DMS 273 (cell line): ENCODE results near the gene SSUH2.
"Not testable (repeated sequence)": the region's sequence is repeated elsewhere in the genome, so short reads cannot be mapped to it uniquely, and the experiment has no call there.

ENCODE experiments used
- DNase-seq: peaks from one replicate; lab custom pipeline; 2025; ENCODE audit not compliant: unreplicated experiment; lab: John Stamatoyannopoulos, UW

SSUH2 gene

DNA sequence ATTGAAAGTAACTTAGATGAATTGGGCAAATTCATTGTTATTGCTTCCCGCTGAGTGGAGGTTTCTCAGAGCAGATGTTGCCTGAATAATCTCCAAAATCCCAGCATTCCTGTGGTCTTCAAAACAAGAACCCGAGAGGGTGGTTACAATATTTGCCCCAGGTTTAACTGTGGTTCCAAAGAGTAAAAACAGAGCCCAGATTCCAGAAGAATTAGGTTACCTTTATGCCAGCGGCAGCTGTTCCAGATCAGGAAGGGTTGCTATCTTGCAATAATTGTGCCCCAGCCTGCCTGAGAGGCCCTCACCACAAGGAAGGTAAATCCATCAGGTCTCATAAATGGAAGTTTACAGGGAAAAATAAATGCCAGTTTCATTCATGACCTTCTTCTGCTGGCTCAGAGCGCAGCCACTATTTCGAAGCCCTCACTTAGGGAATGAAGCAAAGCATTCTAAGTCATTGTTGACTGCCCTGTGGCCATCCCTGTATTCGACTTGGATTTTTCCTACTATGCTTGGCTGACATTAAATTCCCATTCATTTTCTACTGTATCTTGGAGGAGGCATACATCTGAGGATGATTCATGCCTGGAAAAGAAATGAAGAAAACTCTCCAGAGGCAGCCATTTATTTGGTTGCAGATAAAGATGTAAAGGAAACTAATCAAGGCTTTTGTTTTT is 54.6 kb downstream of the SSUH2 start:
- peak; percentile 23 for DNase-seq

DNA sequence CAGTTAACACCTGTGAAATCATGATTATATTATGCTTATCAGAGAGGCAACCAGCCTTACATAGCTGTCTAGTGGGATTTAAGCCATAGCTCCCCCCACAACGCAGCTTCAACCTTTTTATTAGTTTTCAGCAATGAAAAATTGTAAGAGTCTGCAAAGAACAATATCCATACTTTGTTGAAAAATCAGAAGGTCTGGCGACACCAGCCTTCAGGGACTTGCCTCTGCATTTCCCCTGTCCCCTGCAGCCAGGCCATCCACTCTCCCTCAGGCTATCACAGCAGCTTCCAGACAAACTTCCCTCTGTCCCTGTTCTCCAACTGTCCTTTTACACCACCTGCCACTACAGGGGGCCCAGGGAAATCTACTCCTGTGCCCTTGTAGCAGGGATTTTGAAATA is 59.9 kb downstream of the SSUH2 start:
- no peak for DNase-seq

DNA sequence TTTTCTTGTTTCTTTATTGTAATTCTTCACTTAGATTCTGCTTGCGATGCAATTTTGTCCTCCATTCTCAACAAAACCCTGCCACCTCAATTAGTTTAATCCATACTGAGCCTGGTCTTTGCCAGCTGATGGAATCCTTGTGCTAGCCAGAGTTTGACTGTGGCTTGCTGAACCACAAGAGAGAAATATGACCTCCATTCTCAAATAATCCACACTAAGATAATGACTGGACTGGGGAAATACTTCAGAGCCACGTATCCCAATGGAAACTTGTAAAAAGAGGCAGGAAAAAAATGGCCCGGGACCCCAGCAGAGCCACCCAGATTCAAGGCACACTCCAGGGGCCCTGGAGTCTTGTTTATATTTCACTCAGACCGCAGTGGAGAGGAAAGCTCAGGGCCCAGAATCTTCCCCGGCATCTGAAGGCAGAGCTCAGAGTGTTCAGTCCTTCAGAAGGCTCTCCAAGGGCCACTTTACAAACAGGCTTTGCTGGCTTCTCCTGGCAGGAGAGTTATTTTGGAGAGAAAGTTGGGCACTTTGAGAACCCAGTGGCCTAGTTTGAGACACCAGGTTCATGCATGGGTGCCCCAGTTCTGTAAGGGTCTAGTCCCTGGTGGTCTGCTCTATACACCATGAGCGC is 62.7 kb downstream of the SSUH2 start:
- no peak for DNase-seq

DNA sequence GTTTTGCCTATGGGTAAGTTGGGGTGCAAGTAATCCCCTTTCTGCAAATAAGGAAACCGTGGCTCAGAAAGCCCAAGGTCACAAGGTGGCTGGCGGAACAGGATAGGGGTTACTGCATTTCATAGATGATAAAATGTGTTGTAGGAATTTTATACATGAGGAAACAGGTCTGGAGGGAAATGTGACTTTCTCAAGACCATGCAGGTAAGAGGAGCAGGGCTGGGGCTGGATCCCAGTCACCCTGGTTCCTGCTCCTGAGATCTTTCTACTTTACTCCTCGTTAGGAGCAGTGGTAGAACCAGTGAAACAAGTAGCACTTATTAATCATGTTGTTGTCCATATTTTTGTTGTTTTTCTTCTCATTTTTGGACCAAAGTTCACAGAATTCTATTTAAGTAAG is 63.2 kb downstream of the SSUH2 start:
- no peak for DNase-seq

DNA sequence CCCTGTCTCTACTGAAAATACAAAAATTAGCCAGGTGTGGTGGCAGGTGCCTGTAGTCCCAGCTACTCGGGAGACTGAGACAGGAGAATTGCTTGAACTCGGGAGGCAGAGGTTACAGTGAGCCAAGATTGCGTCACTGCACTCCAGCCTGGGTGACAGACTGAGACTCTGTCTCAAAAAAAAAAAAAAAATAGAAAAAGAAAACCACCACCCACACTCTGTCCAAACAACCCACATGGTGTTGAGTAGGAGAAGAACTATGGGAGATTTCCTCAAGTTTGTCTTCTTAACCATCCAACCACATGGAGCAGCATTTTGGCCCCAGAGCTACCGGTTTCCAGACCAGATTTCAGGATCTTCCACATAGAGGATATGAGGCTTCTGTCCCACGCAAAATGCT is 64.2 kb downstream of the SSUH2 start:
- DNase-seq, result not testable (repeated sequence)

DNA sequence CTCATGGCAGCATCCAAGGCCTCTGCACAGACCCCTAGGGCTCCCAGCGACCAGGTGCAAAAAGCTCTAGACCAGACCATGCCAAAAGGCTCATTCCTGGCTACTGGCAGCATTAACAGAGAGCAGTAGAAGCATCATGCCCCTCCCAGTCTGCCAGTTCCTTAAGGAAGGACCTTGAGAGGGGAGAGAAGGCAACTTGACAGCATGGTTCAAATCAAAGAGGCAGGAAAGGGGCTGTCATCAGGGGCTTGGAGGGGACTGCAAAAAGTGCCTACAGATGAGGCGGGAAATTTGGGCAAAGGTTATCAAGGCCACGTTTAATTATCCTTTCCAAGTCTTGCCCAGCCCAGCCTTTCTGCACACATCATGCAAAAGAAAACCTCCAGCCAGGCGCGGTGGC is 64.7 kb downstream of the SSUH2 start:
- no peak for DNase-seq

DNA sequence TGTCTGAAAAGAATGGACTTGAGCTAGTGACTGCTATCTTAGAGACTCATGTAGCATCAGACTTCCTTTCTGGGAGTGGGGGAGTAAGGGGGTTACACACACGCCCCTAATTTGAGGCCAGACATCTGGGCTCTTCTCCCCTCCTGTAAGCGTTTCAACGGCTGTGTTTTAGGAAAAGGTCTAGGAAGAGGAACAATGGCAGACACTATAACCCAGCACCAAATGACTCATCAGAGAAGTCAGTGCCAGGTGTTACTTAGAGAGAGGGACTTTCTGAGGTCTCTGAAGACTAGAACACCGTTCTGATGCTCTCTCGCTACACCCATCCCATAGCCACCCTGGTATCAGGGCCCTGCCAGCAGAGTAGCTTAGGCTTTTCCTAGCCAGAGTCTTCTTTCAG is 65.5 kb downstream of the SSUH2 start:
- DNase-seq, result no peak

DNA sequence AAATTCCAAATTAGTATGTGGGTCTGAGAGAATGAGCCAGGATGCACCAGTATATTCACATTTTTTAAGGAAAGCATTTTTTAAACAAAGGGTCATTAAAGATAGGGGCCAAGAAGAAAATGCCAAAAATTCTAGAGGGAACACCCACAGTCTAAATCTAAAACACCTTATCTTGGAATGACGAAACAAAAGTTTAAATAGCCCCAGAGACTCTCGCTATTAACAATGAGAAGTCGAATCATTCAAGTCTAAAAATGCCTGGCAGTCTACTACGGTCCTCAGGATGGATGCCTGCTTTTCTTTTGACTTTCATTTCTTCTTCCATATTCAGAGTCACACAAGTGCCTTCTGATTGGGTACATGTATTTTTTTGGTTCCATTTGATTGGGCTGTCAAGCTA is 66.3 kb downstream of the SSUH2 start:
- no peak for DNase-seq

DNA sequence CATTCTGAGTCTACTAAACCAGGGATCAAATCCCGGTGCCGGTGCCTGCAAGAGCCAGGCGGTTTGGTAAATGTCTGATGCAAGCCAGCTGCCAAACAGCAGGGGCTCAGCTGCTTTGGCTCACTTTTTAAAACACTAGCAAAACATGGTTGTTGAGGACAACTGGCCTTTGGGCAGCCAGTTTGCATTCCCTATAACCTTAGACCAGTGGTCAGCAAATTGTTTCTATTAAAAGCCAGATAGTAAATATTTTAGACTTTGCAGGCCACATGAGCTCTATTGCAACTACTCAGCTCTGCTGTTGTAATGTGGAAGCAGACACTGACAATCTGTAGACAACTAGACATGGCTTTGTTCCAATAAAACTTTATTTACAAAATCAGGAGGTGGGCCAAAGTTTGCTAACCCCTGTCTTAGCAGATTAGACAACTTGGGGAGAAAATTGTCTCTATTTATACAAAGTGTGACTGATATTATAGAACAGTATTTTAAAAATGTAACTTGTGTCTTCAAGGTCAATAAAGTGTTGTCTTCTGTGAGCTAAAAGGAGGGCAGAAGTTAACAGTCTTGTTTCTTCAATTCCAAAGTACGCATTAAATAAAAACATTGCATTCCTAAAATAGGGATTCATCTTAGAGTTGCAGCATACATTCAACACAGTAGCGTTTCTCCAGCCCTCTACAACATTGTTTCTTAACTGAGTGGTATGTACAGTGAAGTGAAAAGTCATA is 67.6 kb downstream of the SSUH2 start:
- no peak for DNase-seq

DNA sequence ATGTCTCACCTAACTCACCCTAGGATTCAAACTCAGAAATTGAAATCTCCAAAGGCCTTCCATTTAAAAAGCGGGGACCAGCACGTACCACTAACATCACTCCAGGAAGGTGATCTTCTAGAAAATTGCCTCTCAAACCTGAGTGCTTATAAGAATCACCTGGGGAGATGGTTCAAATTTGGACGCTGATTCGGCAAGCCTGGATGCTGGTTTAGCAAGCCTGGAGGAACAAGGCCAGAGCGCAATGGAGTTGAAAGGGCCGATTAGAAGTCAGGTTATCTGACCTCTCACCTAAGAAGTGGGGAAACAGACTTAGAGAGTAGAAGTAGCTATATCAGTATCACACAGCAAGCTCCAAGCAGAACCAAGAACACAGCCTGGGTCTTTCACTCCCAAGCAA is 68.2 kb downstream of the SSUH2 start:
- DNase-seq, result no peak

DNA sequence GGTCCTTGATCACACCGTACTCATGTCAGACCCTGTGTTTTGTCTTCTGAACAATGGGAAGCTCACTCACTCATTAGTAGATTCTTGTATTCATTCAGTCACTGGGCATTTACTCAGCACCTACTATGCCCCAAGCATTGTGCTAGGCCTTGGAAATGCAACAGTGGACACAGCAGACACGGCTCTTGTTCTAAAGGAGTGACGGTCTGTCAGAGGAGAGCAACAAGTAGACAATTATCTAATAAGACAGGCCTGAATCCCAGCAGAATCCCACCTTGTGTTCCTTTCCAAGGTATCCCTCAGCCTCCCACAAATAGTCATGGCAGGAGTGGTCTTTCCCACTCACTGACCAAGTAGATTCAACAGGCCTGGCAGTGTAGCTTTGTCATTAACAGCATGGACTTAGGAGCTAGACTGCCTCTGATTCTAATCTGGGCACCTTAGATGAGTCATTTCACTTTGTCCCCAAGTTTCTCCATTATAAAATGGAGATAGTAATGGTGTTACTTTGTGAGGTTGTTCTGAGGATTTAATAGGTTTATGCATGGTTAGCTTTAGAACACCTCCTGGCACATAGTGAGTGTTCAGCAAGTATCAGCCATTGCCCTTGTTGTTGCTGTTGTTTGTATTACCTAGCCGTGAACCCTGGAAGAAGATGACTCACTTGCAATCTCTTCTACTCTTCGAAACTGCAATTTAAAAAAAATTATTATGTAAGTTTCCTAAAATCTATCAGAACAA is 69.1 kb downstream of the SSUH2 start:
- no peak for DNase-seq

DNA sequence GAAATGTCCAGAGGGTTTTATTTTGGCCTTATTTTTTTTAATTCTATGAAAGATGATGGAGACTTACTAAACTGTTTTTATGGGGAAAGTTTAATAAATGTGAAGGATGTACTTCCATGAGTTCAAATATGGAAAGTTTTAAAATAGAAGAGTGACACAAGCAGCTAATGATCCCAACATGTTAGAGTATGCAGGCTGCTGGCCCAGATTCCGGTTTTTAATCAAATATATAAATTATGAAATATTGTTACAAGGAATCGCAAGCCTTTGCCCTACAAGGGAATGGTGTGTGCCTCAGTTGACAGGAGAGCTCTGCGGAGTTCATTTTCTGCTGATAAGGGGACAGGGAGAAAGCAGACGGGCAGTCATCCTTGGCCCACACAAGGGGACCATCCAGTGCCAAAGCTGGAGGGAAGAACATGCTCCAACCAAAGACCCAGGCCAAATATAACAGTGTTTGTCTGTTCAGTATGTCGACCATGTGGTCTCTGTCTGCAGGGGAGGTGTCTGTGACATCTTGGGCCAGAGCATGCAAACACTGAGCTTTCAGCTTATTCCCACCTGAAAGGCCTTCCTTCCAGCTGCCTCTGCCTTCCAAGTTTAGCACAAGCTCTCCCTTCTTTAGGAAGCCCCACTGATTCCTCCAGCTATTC is 69.8 kb downstream of the SSUH2 start:
- no peak for DNase-seq

DNA sequence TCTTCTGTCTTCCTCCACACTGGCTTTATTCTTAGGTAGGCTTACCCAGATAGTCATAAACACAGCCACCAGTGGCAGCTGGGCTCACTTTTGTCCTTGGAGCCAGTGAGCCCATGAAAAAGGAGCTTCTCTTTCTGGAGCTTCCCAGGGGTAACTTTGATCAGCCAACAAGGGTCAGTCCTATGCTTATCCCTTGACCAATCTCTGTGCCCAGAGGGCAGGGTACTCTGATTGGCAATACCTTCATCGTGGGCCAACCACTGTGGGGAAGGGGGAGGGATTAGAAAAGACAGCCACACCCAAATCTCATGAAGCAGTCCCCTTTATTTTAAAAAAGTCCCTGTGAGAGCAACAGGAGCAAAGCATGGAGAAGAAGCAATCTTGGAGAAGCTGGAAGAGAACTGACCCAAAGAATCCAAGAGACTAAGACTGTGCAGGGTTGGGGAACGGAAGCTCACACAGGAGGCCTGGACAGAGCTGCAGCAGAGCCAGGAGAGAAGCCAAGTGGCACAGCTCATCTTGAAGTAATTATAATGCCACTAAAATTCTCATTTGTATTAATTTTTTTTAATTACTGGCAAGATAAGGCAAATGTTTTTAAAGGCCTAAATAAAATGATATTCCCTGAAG is 70.4 kb downstream of the SSUH2 start:
- DNase-seq, result no peak

DNA sequence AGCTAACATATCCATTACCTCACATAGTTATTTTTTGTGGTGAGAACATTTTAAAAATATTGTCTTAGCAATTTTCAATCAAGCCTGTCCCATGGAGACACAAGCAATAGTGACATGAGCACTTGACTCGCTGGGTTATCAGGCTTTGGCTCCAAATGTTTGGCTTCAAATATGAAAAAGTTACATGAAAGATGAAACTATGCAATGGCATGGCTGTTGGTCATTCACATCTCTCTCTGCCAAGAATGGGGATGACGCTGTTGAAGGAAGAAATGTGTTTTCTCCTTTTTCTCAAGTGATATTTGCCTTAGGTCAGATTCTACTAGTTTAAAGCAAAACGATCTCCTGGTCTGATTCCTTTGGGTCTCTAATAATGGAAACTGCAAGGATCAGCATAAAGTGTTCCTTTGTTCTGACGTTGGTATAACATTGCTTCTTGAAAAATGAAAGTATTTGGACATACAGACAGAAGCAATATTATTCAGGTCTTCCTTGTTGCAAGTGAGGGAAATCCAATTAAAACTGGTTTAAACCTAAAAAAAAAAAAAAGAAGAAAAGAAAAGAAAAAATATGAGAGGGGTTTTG is 71.2 kb downstream of the SSUH2 start:
- no peak for DNase-seq

DNA sequence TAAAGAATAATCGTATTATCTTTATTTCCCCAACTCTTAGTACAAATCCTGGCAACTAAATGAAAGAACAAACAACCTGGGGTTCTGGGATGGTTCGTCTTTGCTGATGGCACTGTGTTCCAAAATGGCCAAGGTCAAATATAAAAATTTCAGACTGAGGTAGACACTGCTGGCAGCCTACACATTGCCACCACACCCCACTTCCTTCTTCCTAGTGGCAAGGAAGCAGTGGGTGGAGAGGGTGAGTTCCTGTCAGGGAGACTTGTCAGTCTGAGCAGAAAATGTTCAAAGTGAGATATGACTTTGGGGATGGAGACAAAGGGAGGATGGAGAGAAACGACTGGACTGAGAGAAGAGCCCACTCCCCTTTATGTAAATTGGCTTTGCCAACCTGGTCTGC is 73.3 kb downstream of the SSUH2 start:
- no peak for DNase-seq
